HepG2 (cell line): Measurements from ENCODE around the gene NONO. TPM values are rescaled to one million over a fixed set of nuclear protein-coding genes. Genes with fewer than 3 reads are reported as not detected.

Experiments used
- AKAP8 ChIP-seq: sonication (generic); formaldehyde crosslinking; IDR thresholded peaks from 2 replicates; pipeline ENCODE4 v1.5.1; 2020; ENCODE audit warnings: mild to moderate bottlenecking, missing genetic modification reagents
- CBX2 ChIP-seq, 2 experiments: fragments of 200-600 bp in 1 of 2; sonication (generic); formaldehyde crosslinking in 1 of 2; IDR thresholded peaks; 2 replicates each; pipeline versions ENCODE4 v1.7.0 to v1.8.1; 2018 to 2022; ENCODE audit warnings: low read depth in 2 of 2, low read length in 1 of 2, mild to moderate bottlenecking in 1 of 2, missing genetic modification reagents in 1 of 2
- DNMT3B ChIP-seq: conservative IDR thresholded peaks from 2 replicates; pipeline ENCODE4 v1.6.1; 2016; ENCODE audit warnings: missing biosample characterization, control low read depth
- IRF2 ChIP-seq: IDR thresholded peaks from 2 replicates; pipeline ENCODE4 v1.6.1; 2018; ENCODE audit warnings: missing genetic modification reagents, missing compliant biosample characterization
- IRX3 ChIP-seq: sonication (generic); formaldehyde crosslinking; IDR thresholded peaks from 2 replicates; pipeline ENCODE4 v1.8.1; 2023; ENCODE audit warnings: mild to moderate bottlenecking, low read depth, missing genetic modification reagents, borderline replicate concordance
- KDM5B ChIP-seq: sonication (generic); formaldehyde crosslinking; IDR thresholded peaks from 2 replicates; pipeline ENCODE4 v1.4.0; 2020; ENCODE audit warnings: missing genetic modification reagents, mild to moderate bottlenecking, borderline replicate concordance
- MBNL3 ChIP-seq: fragments of 250-450 bp; sonication (Bioruptor Pico); conservative IDR thresholded peaks from 2 replicates; pipeline ENCODE4 v1.8.0; 2022; ENCODE audit warnings: mild to moderate bottlenecking, inconsistent platforms
- MXD4 ChIP-seq: IDR thresholded peaks from 2 replicates; pipeline ENCODE4 v1.6.1; 2016; ENCODE audit warnings: mild to moderate bottlenecking, missing biosample characterization, missing genetic modification reagents
- NFKB2 ChIP-seq: sonication (generic); formaldehyde crosslinking; IDR thresholded peaks from 2 replicates; pipeline ENCODE4 v1.4.0; 2020; ENCODE audit warnings: missing genetic modification reagents, borderline replicate concordance
- PBX2 ChIP-seq: IDR thresholded peaks from 2 replicates; pipeline ENCODE4 v1.6.1; 2016; ENCODE audit warnings: control low read depth
- POLR2G ChIP-seq: fragments of 200-400 bp; formaldehyde crosslinking; IDR thresholded peaks from 2 replicates; pipeline ENCODE4 v1.6.1; 2018; ENCODE audit warnings: mild to moderate bottlenecking, low read depth, low read length, moderate library complexity
- SOX5 ChIP-seq: IDR thresholded peaks from 2 replicates; pipeline ENCODE4 v1.6.1; 2016; ENCODE audit warnings: borderline replicate concordance
- SYNCRIP ChIP-seq: fragments of 200-400 bp; formaldehyde crosslinking; IDR thresholded peaks from 2 replicates; pipeline ENCODE4 v1.6.1; 2018; ENCODE audit warnings: mild to moderate bottlenecking, low read depth, low read length; ENCODE audit not compliant: insufficient read depth
- ZNF225 ChIP-seq: sonication (generic); formaldehyde crosslinking; IDR thresholded peaks from 2 replicates; pipeline ENCODE4 v1.4.0; 2020; ENCODE audit warnings: mild to moderate bottlenecking, missing genetic modification reagents
- ZNF276 ChIP-seq: sonication (generic); formaldehyde crosslinking; IDR thresholded peaks from 2 replicates; pipeline ENCODE4 v1.4.0; 2020; ENCODE audit warnings: mild to moderate bottlenecking, low read depth, missing genetic modification reagents
- ZNF335 ChIP-seq: sonication (generic); formaldehyde crosslinking; IDR thresholded peaks from 2 replicates; pipeline ENCODE4 v1.4.0; 2020; ENCODE audit warnings: missing genetic modification reagents
- ZNF367 ChIP-seq: sonication (generic); formaldehyde crosslinking; IDR thresholded peaks from 2 replicates; pipeline ENCODE4 v1.4.0; 2020; ENCODE audit warnings: missing genetic modification reagents, borderline replicate concordance
- ZNF564 ChIP-seq: sonication (generic); formaldehyde crosslinking; IDR thresholded peaks from 2 replicates; pipeline ENCODE4 v1.8.1; 2023; ENCODE audit warnings: mild to moderate bottlenecking, missing genetic modification reagents
- ZNF569 ChIP-seq: sonication (generic); formaldehyde crosslinking; IDR thresholded peaks from 2 replicates; pipeline ENCODE4 v1.5.0; 2020; ENCODE audit warnings: mild to moderate bottlenecking, missing genetic modification reagents, moderate library complexity, borderline replicate concordance
- ZNF687 ChIP-seq: sonication (generic); formaldehyde crosslinking; IDR thresholded peaks from 2 replicates; pipeline ENCODE4 v1.5.1; 2020; ENCODE audit warnings: mild to moderate bottlenecking, missing genetic modification reagents, moderate library complexity
- ZNF747 ChIP-seq: sonication (generic); formaldehyde crosslinking; IDR thresholded peaks from 2 replicates; pipeline ENCODE4 v1.8.1; 2023; ENCODE audit warnings: missing genetic modification reagents, mild to moderate bottlenecking, borderline replicate concordance
- polyA plus RNA-seq, 8 experiments: library from polyadenylated mRNA; depleted of rRNA in 3 of 8; stranded (reverse) in 7 of 8; unstranded in 1 of 8; fragments of >200 nt; fragmentation: Illumina TruSeq in 4 of 8; extraction: Trizol in 4 of 8; gene quantifications; 2 replicates each; pipeline versions ENCODE4 v1.2.1 to v1.2.3, GENCODE V29; 2011 to 2016; ENCODE audit warnings: low read depth in 4 of 8, missing spikeins in 1 of 8, mixed read lengths in 1 of 8; ENCODE audit not compliant: insufficient read depth in 1 of 8
- total RNA-seq, 5 experiments: library from RNA; depleted of rRNA; stranded (reverse); fragments of >200 nt; fragmentation: Illumina TruSeq; extraction: Trizol; gene quantifications; 2 replicates each; pipeline ENCODE4 v1.2.3, GENCODE V29; 2016; ENCODE audit warnings: low read depth in 1 of 5
- TF ChIP-seq, protein P1 (sequence below): sonication (generic); formaldehyde crosslinking; IDR thresholded peaks from 2 replicates; pipeline ENCODE4 v1.8.0; 2022; ENCODE audit warnings: mild to moderate bottlenecking, missing genetic modification reagents, moderate library complexity

NONO gene
- total and polyA plus RNA-seq, 2 of the 13 experiments (the other 11 are each of a cell fraction or from before 2014, with no cell fraction given): 408 to 605 TPM

DNA sequence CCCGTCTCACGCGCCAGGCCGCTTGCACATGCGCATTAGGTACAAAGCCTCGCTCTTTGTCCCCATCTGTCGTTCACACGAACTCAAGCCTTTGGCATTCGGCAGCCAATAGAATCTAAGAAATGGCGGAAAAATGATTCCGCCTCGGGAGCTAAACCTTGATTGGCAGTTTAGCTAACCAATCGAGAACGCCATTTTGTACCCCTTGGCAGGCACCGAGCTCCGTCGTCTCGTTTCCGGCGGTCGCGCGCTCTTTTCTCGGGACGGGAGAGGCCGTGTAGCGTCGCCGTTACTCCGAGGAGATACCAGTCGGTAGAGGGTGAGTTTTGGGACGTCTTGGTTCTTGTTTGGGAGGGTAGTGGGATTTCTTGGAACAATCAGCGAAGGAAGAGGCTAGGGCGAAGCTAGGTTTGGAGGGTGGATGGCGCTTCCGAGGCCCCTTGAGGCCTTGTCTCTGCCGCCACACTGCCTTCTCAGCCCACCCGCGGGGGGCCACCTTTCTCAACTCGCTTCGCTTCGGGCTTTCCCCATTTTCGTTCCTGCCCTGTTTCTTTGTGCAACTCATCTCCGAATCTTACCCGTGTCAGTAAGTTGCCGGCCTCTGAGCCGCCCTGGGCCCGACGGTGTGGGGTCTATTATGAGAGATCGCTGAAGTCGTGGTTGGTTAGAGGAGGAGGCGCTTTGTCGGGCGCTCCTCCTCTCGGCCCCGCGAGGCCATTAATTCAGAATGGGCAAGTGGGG, at the start of gene NONO (continued):
- no peak for TF ChIP-seq ZNF747 (CRISPR knock-in tag)
- no peak for TF ChIP-seq ZNF335
- TF ChIP-seq MBNL3: no peak
- no peak for TF ChIP-seq ZNF225
- no peak for TF ChIP-seq ZNF569
- TF ChIP-seq DNMT3B (CRISPR knock-in tag): no peak
- no peak for TF ChIP-seq SYNCRIP
- no peak for TF ChIP-seq ZNF367
- TF ChIP-seq ZNF564 (CRISPR knock-in tag): no peak
- no peak for TF ChIP-seq ZNF276
- no peak for TF ChIP-seq AKAP8
- no peak for TF ChIP-seq MXD4
- TF ChIP-seq IRF2 (CRISPR knock-in tag): no peak
- peak; percentile 79 for TF ChIP-seq ZNF687
- peak; percentile 87 for TF ChIP-seq POLR2G
- TF ChIP-seq, protein P1, sequence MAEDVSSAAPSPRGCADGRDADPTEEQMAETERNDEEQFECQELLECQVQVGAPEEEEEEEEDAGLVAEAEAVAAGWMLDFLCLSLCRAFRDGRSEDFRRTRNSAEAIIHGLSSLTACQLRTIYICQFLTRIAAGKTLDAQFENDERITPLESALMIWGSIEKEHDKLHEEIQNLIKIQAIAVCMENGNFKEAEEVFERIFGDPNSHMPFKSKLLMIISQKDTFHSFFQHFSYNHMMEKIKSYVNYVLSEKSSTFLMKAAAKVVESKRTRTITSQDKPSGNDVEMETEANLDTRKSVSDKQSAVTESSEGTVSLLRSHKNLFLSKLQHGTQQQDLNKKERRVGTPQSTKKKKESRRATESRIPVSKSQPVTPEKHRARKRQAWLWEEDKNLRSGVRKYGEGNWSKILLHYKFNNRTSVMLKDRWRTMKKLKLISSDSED: no peak
- TF ChIP-seq NFKB2 (CRISPR knock-in tag): peak; percentile 87; the same call in 1 of the 2 replicates
- no peak for TF ChIP-seq CBX2 (IDR thresholded peaks at IDR 0.05; ENCODE audit: low read depth, low read length)
- no peak for TF ChIP-seq CBX2 (CRISPR knock-in tag; IDR thresholded peaks at IDR 0.05; ENCODE audit: low read depth)
- peak; percentile 88 for TF ChIP-seq PBX2 (CRISPR knock-in tag)
- 0 out of 2 replicates have a peak, but pooled peaks have one; percentile 6 for TF ChIP-seq SOX5 (CRISPR knock-in tag)
- 0 out of 2 replicates have a peak, but pooled peaks have one; percentile 41 for TF ChIP-seq KDM5B (CRISPR knock-in tag)
- TF ChIP-seq IRX3 (CRISPR knock-in tag): no peak
